Parathyroid adenoma (tissue), 2 donors: Measurements from ENCODE around the gene ENPEP.
"Not testable (repeated sequence)": the region's sequence is repeated elsewhere in the genome, so short reads cannot be mapped to it uniquely, and the experiment has no call there.

Source experiments
- H2AFZ ChIP-seq: fragments of 300-600 bp; sonication (generic); one replicate; pipeline ENCODE4 v1.7.0; 2017; ENCODE audit warnings: antibody characterized with exemption, mild to moderate bottlenecking
- H3K27ac ChIP-seq: fragments of 300-600 bp; sonication (generic); one replicate; pipeline ENCODE4 v1.7.0; 2017
- H3K27me3 ChIP-seq: fragments of 300-600 bp; sonication (generic); one replicate; pipeline ENCODE4 v1.7.0; 2017; ENCODE audit warnings: low read length; ENCODE audit not compliant: control insufficient read depth, insufficient read depth
- H3K36me3 ChIP-seq: fragments of 300-600 bp; sonication (generic); one replicate; pipeline ENCODE4 v1.7.0; 2017; ENCODE audit warnings: low read length; ENCODE audit not compliant: control insufficient read depth, insufficient read depth
- H3K4me1 ChIP-seq: fragments of 300-600 bp; sonication (generic); one replicate; pipeline ENCODE4 v1.7.0; 2017; ENCODE audit warnings: control low read depth
- H3K4me2 ChIP-seq: fragments of 300-600 bp; sonication (generic); one replicate; pipeline ENCODE4 v1.7.0; 2017; ENCODE audit warnings: low read length
- H3K4me3 ChIP-seq: fragments of 300-600 bp; sonication (generic); one replicate; pipeline ENCODE4 v1.7.0; 2017; ENCODE audit warnings: low read depth, low read length
- H3K79me2 ChIP-seq: fragments of 300-600 bp; sonication (generic); one replicate; pipeline ENCODE4 v1.7.0; 2017; ENCODE audit warnings: control low read depth
- H3K9ac ChIP-seq: fragments of 300-600 bp; sonication (generic); one replicate; pipeline ENCODE4 v1.7.0; 2017; ENCODE audit warnings: mild to moderate bottlenecking
- H3K9me3 ChIP-seq: fragments of 300-600 bp; sonication (generic); one replicate; pipeline ENCODE4 v1.7.0; 2017; ENCODE audit warnings: low read length; ENCODE audit not compliant: control insufficient read depth
- CTCF ChIP-seq: fragments of 300-600 bp; sonication (generic); IDR thresholded peaks from one replicate; pipeline ENCODE4 v1.7.0; 2017; ENCODE audit warnings: antibody characterized with exemption, mild to moderate bottlenecking
- donor health status: primary hyperparathyroidism.

The ENPEP gene

GRCh38 chr4:110484767-110485166, 8.8 kb downstream of the ENPEP start:
- no peak overlapping the region for H3K9ac ChIP-seq
- no peak overlapping the region for H3K4me2 ChIP-seq
- H3K4me1 ChIP-seq = no peaks in the 10 kb centered on the region
- no peaks in the 10 kb centered on the region for H3K27me3 ChIP-seq
- H3K36me3 ChIP-seq = no peaks in the 10 kb centered on the region
- no peaks in the 10 kb centered on the region for H3K79me2 ChIP-seq
- no peak for TF ChIP-seq CTCF
- no peaks in the 10 kb centered on the region for H3K9me3 ChIP-seq
- no peak overlapping the region for H2AFZ ChIP-seq
- H3K27ac ChIP-seq = no peak overlapping the region
- no peak overlapping the region for H3K4me3 ChIP-seq

- Histone ChIP-seq H3K36me3 (no peaks in the 10 kb centered on the region), H3K27ac (no peak overlapping the region), H3K4me1 (no peaks in the 10 kb centered on the region), H3K27me3 (no peaks in the 10 kb centered on the region), H3K4me3 (peak overlapping the region; percentile 19), H3K9ac (no peak overlapping the region), H3K9me3 (no peaks in the 10 kb centered on the region), H2AFZ (no peak overlapping the region), H3K4me2 (peak overlapping the region; percentile 49), H3K79me2 (no peaks in the 10 kb centered on the region)
- no peak for TF ChIP-seq CTCF
Observed at GRCh38 chr4:110485452-110485851, 9.5 kb downstream of the ENPEP start.

GRCh38 chr4:110486256-110486655, 10.3 kb downstream of the ENPEP start:
- Histone ChIP-seq H3K9me3 (no peaks in the 10 kb centered on the region), H3K4me2 (peak overlapping the region; percentile 49), H3K36me3 (no peaks in the 10 kb centered on the region), H3K4me1 (no peaks in the 10 kb centered on the region), H3K27ac (peak overlapping the region; percentile 42), H2AFZ (peak overlapping the region; percentile 33), H3K9ac (no peak overlapping the region), H3K4me3 (peak overlapping the region; percentile 13), H3K79me2 (no peaks in the 10 kb centered on the region), H3K27me3 (no peaks in the 10 kb centered on the region)
- no peak for TF ChIP-seq CTCF

- peak overlapping the region; percentile 42 for H3K27ac ChIP-seq
Observed at GRCh38 chr4:110486850-110487249, 10.9 kb downstream of the ENPEP start.

GRCh38 chr4:110487873-110488272, 11.9 kb downstream of the ENPEP start:
- Histone ChIP-seq H3K9ac (no peak overlapping the region), H3K4me3 (no peak overlapping the region), H3K79me2 (no peaks in the 10 kb centered on the region), H3K27me3 (no peaks in the 10 kb centered on the region), H3K9me3 (no peaks in the 10 kb centered on the region), H3K36me3 (no peaks in the 10 kb centered on the region), H3K27ac (peak overlapping the region; percentile 11), H3K4me2 (peak overlapping the region; percentile 41), H3K4me1 (no peaks in the 10 kb centered on the region), H2AFZ (no peak overlapping the region)
- TF ChIP-seq CTCF = no peak

More at GRCh38 chr4:110486850-110487249, 10.9 kb downstream of the ENPEP start:
- Histone ChIP-seq H2AFZ (peak overlapping the region; percentile 33), H3K4me2 (peak overlapping the region; percentile 49)
- H3K36me3 ChIP-seq, H3K9me3 ChIP-seq, H3K4me1 ChIP-seq, H3K27me3 ChIP-seq, H3K4me3 ChIP-seq, H3K9ac ChIP-seq, H3K79me2 ChIP-seq: not testable (repeated sequence)
